GM12873 (cell line): ENCODE measurements around the gene GPR85.

Source experiments
- CTCF ChIP-seq: IDR thresholded peaks from 2 replicates; pipeline ENCODE4 v1.5.1; 2012; ENCODE audit warnings: low read depth, mild to moderate bottlenecking, moderate library complexity, low read length, control low read depth; ENCODE audit not compliant: insufficient read depth; ENCODE audit errors: missing control alignments

Gene GPR85

GRCh38 chr7:113086431-113086888 is at the start of gene GPR85:
TSS of gene GPR85 (minus strand) at chr7:113086827. CDS start at chr7:113084721, 2,106 bp downstream.
- no peak for TF ChIP-seq CTCF

GRCh38 chr7:113134025-113134424 is 47.4 kb upstream of the GPR85 start:
- TF ChIP-seq CTCF = no peak

- TF ChIP-seq CTCF = no peak
These were observed 44.7 kb upstream of the GPR85 start for GRCh38 chr7:113131367-113131766.

GRCh38 chr7:113128031-113128430 is 41.4 kb upstream of the GPR85 start:
- TF ChIP-seq CTCF = no peak

GRCh38 chr7:113125728-113126127 is 39.1 kb upstream of the GPR85 start:
- TF ChIP-seq CTCF = no peak

- TF ChIP-seq CTCF = no peak
These were observed 36.1 kb upstream of the GPR85 start for GRCh38 chr7:113122744-113123143.

GRCh38 chr7:113120647-113121046 is 34.0 kb upstream of the GPR85 start:
- no peak for TF ChIP-seq CTCF
